Right renal cortex interstitium (tissue), 3 donors: Measurements from ENCODE around the gene VEGFD. TPM values are rescaled to one million over a fixed set of nuclear protein-coding genes. Genes with fewer than 3 reads are reported as not detected.

ENCODE experiments used
- DNase-seq, 3 donors: peaks; one replicate each; pipeline ENCODE4 v3.0.0-alpha.2; 2013; ENCODE audit warnings: low read depth in 3 of 3, low spot score in 2 of 3
- polyA plus RNA-seq, 3 donors: library from polyadenylated mRNA; unstranded; fragments of 120-200 nt; gene quantifications; one replicate each; pipeline ENCODE4 v1.2.1, GENCODE V29; 2013; ENCODE audit not compliant: insufficient read length in 3 of 3

The VEGFD gene, protein sequence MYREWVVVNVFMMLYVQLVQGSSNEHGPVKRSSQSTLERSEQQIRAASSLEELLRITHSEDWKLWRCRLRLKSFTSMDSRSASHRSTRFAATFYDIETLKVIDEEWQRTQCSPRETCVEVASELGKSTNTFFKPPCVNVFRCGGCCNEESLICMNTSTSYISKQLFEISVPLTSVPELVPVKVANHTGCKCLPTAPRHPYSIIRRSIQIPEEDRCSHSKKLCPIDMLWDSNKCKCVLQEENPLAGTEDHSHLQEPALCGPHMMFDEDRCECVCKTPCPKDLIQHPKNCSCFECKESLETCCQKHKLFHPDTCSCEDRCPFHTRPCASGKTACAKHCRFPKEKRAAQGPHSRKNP
- polyA plus RNA-seq: under 1 TPM; 0.06 to 0.31 (median 0.22) TPM

DNA sequence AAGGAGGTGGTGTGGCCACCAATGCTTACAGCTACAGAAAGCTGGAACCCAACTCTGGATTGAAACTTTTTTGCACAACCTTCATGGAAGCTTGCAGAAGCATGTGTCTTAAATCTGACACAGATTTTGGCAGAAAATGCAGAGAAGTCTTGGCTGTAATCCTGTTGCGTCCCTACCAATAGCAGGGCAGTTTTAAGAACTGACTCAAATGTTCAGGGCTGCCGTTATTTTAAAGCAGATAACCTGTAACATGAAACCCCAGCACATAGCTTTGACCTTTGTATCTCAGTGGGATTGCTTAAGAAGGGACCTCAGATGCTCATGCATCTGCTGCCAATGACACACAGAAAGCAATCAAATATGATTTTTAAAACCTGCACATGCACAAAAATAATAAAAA lies at the start of gene VEGFD:
TSS of gene VEGFD (minus strand) at position 110 of the 400 bp plus-strand sequence. CDS start 467 bp downstream, outside the sequence.
- no peak for DNase-seq

DNA sequence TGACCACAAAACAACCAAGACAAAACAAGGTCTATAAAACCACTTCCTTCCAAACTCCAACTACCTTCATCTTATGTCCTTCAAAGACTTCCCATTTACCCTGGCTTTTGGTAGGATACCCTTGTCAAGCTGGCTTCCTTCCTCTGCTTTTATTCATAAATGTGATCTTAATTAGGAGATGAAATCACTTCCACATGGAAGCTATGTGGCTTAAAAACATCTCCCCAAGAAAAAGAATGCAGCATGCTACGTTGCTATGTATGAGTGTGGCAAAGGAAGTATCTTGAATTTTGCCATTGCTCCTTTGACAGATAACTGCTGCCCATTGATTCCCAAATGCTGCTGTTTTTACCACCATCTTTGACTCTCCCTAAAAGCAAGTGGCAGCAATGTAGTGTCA lies 46.4 kb upstream of the VEGFD start:
- no peak for DNase-seq

DNA sequence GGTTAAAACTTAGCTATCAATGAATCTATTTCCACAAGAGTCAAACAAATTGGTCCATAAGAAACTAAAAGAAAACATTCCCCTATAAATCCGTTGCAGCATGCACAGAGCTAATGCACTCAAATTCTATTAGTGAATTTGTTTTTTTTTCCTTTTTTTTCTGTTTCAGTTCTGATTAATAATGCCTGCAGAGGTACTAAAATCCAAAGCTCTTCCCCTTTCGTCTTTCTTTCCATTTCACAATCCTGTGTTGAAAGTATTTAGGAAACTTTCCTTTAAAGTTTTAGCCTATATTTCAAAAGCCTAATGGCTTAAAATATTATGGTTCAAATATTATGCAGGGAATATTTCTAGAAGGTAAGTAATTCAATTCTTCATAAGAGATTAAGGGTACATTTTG lies 45.9 kb upstream of the VEGFD start:
- DNase-seq: no peak

DNA sequence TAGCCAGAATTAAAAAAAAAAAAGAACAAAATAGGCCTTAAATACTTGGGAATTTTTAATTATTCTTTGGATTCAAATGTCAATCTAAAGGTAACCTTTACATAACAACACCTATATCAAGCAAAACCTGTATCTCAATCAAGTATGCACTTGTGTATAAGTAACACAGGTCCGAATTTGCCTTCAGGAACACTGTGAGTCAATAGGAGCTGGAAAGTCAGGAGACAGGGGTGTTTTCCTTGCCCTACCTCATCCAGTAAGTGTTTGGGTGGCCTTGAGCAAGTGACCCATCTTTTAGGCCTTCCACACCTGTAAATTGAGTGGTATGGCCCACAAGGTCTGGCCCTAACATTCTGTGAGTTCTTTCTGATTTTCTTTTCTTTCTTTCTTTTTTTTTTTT lies 40.8 kb upstream of the VEGFD start:
- DNase-seq: no peak

DNA sequence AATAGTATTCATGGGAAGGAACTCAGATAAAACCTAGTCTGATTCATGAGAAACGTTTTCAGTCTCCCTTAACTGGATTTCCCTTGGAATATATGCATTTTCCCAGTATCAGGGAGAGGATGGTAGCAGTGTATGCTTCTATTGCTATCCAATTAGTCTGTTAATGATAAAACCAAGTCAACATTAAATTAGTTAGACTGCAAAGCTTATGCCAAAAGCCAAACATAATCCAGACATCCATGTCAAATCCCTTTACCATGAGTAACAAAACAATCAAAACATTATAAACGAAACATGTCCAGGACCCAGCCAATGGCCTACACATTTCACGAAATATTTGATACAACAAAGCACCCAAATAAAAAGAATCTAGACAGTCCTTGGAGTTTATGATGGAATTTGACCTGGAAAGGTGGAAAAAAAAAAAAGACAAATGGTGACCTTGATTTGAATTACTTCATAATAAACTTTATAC lies 34.5 kb upstream of the VEGFD start:
- DNase-seq: no peak

GRCh38 chrX:15418041-15418706 lies 34.0 kb upstream of the VEGFD start:
- no peak for DNase-seq

DNA sequence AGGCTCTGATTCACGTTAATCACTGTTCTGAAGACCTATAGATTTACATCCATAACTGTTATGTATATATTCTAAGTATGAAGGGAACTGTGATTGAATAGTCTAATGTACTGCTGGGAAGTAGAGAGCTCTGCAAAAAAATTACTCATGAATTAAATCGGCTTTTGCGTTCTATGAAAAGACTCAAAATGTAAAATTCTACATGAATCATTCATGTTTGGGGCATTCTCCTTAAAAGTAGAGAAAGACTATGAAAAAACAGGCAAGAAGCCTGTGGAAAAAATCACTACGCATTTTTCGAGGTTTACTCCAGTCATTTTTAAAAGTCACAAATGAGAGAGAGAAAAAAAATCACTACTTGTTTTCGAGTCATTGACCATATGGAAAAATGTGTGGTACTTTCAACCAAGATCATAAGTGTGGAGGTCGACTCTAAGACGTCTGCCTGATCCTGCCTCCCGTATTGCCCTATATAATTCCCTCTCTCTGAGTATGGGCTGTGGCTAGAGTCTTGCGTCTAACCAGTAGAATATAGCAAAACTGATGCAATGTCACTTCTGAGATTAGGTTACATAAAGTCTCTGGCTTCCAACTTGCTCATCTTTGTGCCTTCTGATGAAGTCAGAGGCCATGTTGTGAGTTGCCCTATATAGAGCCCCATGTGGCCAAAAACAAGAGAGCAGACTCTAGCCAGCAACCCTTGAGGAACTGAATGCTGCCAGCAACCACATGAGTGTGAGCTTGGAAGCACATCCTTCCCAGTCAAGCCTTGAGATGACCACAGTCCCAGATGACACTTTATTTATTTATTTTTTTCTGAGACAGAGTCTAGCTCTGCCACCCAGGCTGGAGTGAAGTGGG lies 32.1 kb upstream of the VEGFD start:
- DNase-seq: no peak

DNA sequence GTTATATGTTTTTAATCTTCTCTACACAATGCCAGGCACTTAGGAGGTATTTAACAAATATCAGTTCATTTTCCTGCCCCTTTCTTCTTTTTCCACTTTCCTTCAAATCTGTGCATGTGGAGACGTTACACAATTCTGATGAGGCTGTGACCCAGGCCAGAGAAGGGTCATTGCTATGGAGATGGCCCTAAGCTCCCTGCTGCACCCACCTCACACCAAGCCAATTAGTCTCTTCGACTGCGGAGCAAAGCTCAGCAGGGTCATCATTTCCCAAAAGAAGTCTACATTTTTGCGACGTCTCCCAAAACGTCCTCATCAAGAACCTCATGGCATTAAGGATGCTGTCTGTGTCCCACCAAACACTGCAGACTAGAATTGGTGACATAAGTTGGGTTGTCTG lies 28.9 kb upstream of the VEGFD start:
- DNase-seq: no peak

DNA sequence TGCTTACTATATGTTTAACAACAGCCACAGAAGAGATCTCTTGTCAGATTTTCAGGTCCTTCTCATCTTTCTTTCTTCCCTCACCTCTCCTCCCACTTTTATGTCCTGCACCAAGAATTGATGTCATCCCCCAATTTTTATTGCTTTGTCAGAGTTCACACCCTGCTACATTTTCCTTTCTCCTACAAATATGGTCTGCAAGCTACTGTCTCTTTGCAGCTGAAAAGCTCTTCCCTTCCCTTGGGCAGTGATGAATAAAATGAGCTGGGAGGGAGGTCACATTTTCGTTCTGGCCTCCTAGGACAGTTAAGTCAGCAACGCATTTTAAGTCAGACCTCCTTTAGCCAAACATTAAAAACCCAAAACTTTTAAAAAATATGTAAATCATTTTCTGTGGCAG lies 26.7 kb upstream of the VEGFD start:
- DNase-seq: no peak

DNA sequence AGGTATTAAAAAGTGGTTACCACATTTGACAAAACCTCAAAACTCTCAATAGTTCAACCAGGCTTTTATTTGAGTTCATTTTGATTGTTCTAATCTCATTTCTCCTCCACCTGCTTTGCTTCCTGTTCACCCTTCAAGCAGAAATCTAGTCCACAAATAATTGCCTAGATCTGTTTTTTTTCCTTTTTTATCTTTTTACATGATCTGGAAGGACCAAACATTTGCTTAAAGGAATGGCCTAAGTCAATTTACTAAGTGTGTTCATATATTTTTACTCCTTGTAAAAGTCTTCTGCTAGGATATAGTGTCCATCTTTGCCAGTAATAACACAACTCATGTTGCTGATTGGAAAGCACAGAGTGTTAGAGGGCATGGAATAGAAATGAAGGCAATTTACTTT lies 26.2 kb upstream of the VEGFD start:
- no peak for DNase-seq

GRCh38 chrX:15405846-15406245 lies 21.6 kb upstream of the VEGFD start:
- DNase-seq: no peak

DNA sequence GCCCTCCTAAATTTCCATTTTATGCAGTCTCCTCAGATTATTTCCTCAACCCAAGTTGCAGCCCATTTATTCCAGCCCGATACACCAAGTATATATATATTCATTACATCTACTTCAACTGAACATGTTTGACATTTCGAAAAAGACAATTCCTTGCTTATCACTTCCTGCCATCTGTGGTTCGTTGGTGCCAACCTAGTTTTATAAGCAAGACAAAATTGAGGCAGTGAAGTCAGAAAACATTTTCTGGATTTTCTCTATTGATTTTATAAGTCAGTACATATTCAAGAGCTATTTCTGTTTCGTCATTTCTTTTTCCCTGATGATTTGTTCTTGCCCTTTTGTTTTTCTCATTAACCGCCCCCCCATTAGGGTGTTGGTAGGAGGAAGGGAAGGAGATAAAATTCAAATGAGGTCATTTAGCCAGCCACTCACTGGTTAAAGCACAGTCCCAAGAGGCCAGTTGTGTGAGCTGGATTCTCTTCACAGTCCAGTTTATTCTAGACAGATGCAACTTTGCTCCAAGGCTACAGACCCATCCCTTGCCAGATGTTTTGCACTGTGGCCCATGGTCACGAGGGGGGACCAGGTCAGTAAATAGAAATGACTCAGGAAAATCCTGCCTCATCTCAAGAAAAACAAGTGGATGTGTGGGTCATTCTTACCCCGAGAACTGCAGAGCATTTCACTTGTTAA lies 20.3 kb upstream of the VEGFD start:
- no peak for DNase-seq

DNA sequence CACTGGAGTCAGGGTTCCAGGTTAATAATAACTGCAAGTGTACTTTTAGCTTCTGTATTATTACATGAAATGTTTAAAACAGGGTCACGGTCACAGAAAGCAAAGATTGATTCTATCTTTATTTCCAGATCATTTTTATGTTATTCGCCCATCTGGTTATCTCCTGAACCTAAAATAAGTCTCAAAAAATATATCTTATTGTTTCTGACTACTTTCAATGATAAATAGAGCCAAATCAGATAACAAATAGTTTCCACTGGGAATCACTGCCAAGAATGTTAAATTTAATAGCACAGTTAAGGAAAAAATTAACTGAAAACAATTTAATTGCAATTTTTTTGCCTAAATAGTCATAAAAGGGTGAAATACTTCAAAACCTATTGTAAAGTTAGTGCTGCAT lies 17.2 kb upstream of the VEGFD start:
- DNase-seq: no peak

GRCh38 chrX:15399962-15400391 lies 15.8 kb upstream of the VEGFD start:
- DNase-seq: no peak

DNA sequence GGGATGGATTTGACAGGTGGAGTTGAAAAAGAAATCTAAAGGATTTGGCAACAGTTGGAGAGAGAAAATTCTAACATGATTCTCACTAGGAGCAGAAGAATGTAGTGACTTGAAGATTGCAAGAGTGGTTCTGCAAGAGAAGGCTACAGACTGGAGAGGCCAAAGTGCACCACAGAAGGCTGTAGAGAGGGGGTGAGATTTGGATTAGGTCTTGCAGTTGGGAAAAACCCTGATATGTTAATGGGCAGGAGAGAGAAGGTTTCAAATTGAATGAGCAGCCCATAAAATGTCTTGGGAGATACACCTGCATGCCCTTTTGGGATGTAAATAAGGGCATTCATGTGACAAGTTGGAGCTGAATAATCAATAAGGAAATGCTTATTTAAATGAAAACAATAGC lies 14.7 kb upstream of the VEGFD start:
- no peak for DNase-seq

DNA sequence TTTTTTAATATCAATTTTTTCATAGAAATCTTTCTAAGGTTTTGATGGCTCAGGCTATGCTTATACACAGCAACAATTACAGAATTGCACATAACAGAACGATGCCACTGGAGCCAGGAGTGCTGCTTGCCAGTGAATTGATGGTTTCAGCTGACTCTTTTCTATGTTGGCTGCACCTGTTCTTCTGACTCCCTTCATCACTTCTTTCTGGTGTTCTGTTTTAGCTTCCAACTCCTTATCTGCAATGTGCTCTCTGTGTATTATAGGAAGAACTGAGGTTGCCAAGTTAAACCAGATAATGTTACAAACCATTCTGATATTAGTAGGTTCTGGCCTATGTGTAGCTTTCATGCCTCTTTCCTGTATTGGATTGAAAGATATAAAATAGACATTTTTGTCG lies 11.6 kb upstream of the VEGFD start:
- DNase-seq: no peak

- DNase-seq: no peak
Measured at GRCh38 chrX:15391850-15392249, 7.6 kb upstream of the VEGFD start.

DNA sequence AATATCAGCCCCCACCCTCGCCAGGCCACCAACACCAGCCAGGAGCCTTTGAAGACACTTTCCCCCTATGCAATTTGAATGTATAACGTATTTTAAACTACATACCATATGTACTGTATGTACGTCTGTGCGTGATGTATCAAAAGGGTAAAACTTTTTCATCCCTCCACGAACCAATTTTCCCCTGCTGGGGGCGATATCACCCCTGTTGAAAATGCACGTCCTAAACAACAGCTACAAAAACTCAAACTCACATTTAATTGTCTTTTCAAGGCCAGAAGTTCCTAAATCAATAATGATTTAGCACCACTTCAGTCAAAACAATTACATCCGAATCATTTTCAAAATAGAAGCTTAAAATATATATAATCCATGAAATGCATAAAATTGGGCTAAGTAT lies 1.4 kb downstream of the VEGFD start:
- DNase-seq: no peak

DNA sequence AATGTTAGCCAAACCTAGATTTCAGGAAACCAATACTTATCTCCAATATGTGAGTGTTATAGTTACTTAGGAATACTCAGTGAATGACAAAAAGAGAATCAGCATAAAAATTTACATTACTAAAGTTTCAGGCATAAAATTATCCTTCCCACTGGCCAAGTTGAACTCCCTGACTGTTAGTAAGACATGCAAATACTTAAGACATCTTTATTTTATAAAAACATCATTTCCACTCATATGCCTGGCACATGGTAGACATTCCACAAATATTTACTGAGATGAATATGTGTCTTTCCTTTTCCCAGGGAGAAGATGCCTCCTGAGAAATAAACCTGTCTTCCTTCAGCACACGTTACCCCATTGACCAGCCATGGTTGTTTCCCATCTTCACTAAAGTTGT lies 7.3 kb downstream of the VEGFD start:
- DNase-seq: no peak

DNA sequence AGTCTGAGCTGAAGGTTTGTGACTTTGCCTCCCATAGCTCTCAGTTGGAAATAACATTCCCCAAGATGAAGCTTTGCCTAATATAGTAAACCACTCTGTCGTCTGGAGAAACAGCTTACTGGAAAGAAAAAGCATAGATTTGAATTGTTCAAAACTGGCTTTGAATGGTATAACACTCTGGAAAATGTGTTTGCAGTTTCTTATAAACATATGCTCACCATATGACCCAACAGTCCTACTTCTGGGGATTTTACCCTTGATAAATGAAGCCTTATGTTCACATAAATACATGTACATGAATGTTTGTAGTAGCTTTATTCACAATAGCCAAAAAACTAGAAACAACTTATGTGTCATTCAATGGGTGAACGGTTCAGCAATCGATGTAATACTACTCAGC lies 10.2 kb downstream of the VEGFD start:
- no peak for DNase-seq
